HG03571 (cell line): Measurements from ENCODE around the gene KDM3B.

Source experiments
- ATAC-seq: cut with Tn5 transposase; IDR thresholded peaks from one replicate; pipeline ENCODE4 v1.9.1; 2021; ENCODE audit not compliant: unreplicated experiment

KDM3B gene

GRCh38 chr5:138449501-138450239, 97.2 kb downstream of the KDM3B start:
- peak; percentile 73 for ATAC-seq

- ATAC-seq, result no peak
These were observed 98.5 kb downstream of the KDM3B start for GRCh38 chr5:138450971-138451370.

GRCh38 chr5:138452720-138453119, 100.2 kb downstream of the KDM3B start:
- ATAC-seq, result no peak

- ATAC-seq, result no peak
These were observed 101.1 kb downstream of the KDM3B start for GRCh38 chr5:138453590-138453989.

- no peak for ATAC-seq
These were observed 101.6 kb downstream of the KDM3B start for GRCh38 chr5:138454121-138454520.

- no peak for ATAC-seq
These were observed 102.9 kb downstream of the KDM3B start for GRCh38 chr5:138455232-138455930.

- ATAC-seq, result no peak
These were observed 105.2 kb downstream of the KDM3B start for GRCh38 chr5:138457531-138458275.

GRCh38 chr5:138458384-138458783, 105.9 kb downstream of the KDM3B start:
- ATAC-seq, result no peak

GRCh38 chr5:138458856-138459255, 106.4 kb downstream of the KDM3B start:
- no peak for ATAC-seq

- no peak for ATAC-seq
These were observed 106.9 kb downstream of the KDM3B start for GRCh38 chr5:138459311-138459933.

- no peak for ATAC-seq
These were observed 107.7 kb downstream of the KDM3B start for GRCh38 chr5:138460032-138460693.

- ATAC-seq, result no peak
These were observed 109.0 kb downstream of the KDM3B start for GRCh38 chr5:138461343-138462125.

- ATAC-seq, result no peak
These were observed 111.0 kb downstream of the KDM3B start for GRCh38 chr5:138463419-138464007.

GRCh38 chr5:138464008-138464387, 111.5 kb downstream of the KDM3B start:
- peak; percentile 47 for ATAC-seq

GRCh38 chr5:138464388-138465260, 112.1 kb downstream of the KDM3B start:
- peak; percentile 70 for ATAC-seq

- peak; percentile 54 for ATAC-seq
These were observed 113.0 kb downstream of the KDM3B start, which contains the start of gene EGR1 for GRCh38 chr5:138465261-138466124. TSS of gene EGR1 (plus strand) at chr5:138465479. CDS start at chr5:138465762, 283 bp downstream.

- no peak for ATAC-seq
These were observed 113.8 kb downstream of the KDM3B start for GRCh38 chr5:138466125-138466899.
